Activated CD4-positive, alpha-beta T cell treated with anti-CD3 and anti-CD28 coated beads for 4 hours (primary cell): ENCODE results near the gene FBLN2.
"Not testable (repeated sequence)": the region's sequence is repeated elsewhere in the genome, so short reads cannot be mapped to it uniquely, and the experiment has no call there.

Source experiments
- DNase-seq, 2 donors: peaks; one replicate each; pipeline ENCODE4 v3.0.0-alpha.2; 2020

The FBLN2 gene

GRCh38 chr3:13514639-13515435 is 34.1 kb upstream of the FBLN2 start:
- DNase-seq, result no peak

- DNase-seq, result no peak
These were observed 32.9 kb upstream of the FBLN2 start for GRCh38 chr3:13515786-13516759.

GRCh38 chr3:13516760-13517135 is 32.2 kb upstream of the FBLN2 start:
- DNase-seq, result no peak

DNA sequence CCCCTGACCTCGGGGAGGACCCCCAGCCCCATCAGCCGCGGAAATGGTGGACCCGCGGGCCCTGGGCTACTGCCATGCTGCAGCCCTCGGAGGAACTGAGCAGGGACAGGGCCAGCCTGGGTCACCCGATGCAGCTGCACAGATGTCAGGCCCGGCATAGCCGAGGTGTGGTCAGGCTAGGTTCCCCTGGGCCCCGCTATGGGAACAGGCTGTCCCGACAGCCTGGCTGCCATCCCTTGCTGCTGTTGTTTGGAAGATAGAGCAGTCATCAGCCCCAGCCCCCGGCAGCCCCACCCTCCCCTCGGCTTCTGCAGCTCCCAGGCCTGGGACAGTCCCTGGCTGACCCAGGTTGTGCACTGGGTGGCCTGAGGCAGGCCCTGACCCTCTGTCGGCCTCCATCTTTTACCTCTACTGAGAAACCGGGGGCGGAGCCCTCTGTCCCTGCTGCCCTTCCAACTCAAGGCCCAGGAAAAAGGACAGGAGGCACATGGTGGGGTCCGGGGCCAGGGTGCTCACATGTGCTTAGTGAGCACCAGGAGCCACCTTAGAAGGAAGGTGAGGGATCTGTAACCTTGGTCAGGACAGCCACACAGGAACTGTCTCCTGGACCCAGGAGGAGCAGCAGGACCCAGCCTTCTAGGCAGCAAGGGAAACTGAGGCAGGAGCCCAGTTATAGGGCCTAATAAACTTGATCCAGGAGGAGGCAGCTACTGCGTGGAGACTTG is 31.5 kb upstream of the FBLN2 start:
- no peak for DNase-seq

GRCh38 chr3:13518516-13518953 is 30.4 kb upstream of the FBLN2 start:
- DNase-seq, result no peak

DNA sequence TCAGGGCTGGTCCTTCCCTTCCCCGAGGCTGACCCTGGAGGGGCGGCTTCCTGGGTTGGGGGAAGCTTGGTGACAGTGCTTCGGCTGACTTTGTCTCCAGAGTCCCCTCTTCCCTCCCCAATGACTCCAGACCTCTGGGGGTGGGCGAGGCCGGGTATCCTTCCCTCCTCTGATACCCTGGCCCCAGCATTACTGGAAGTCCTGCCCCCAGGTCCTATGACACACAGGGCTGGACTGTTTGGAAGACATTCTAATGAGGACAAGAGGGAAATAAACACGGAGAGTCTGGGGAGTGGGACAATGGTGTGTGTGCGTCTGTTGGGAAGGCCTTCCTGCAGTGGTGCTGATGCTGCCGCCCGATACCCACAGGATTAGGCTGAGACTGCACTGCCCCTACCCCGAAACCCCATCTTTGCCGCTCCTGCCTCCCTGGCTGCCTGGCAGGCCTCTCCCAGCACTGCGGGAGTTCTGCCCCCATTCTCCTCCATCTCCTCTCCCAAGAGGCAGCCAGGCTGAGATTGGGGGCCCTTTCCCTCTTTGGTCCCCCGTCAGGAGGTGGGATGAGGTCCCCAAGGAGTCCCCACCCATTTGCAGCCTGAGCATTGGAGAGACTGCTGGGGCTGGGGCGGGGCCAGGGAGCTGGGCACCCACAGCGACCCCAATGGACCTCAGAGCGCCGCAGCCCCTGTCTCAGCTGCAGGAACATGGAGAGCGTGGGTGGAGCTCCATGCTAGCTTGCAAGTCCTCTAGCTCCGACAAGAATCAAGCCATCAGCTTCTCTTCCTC is 29.7 kb upstream of the FBLN2 start:
- DNase-seq, result no peak

- no peak for DNase-seq
These were observed 28.5 kb upstream of the FBLN2 start for GRCh38 chr3:13520326-13520880.

- no peak for DNase-seq
These were observed 27.6 kb upstream of the FBLN2 start for GRCh38 chr3:13521309-13521708.

GRCh38 chr3:13521749-13522148 is 27.2 kb upstream of the FBLN2 start:
- DNase-seq, result not testable (repeated sequence)

DNA sequence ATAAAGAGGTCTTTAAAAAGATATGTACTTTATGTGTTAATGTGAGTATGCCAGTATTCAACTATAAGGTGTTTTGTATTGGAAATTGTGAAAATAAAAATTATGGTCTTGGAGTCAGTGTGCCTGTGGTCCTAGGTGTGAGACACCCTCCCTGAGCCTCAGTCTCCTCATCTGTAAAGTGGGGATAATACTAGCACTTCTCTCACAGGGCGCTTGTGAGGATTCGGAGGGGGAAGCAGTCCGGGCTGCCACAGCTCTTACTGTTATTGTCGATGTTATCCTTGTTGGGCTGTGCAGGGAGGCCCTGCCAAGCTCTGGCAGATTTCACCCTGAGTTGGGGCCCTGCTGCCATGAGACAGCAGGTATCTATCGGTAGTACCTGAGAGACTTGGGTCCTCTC is 26.7 kb upstream of the FBLN2 start:
- no peak for DNase-seq

GRCh38 chr3:13524979-13525669 is 23.8 kb upstream of the FBLN2 start:
- no peak for DNase-seq

DNA sequence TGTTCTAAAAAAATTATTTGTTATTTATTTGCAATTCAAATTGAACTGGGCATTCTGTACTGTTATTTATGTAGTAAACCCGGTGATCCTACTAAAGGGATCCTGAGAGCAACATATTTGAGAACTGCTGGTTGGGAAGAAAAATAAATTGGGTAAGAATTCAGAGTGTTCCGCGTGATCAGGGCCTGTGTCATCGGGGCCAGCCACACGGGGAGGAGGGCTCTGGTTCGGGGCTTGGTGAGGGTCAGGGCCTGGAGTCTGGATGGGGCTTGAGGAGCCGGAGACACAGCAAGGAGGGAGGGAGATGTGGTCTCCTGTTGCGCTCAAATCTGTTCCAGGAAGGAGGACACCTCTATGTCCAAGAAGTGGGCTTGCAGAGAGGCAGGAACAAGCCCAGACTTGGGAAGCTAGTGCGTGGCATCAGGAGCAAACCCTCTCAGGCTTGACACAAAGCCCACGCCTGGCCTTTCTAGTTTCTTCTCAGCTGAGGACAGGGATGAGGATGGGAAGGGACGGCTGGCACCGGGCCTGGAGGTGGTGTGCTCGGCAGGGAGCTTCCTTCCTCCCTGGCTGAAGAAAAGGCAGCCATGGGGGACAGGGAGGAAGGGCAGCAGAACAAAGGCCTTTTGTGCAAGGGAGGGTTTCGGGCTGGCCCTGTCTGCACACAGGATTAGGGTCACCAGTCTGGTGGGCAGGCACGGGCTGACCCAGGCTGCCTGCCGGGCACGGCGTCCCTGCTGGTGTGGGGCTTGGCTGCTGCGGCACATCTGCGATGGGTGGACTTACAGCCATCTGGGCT is 22.9 kb upstream of the FBLN2 start:
- DNase-seq, result no peak

GRCh38 chr3:13526626-13526949 is 22.3 kb upstream of the FBLN2 start:
- DNase-seq, result no peak

DNA sequence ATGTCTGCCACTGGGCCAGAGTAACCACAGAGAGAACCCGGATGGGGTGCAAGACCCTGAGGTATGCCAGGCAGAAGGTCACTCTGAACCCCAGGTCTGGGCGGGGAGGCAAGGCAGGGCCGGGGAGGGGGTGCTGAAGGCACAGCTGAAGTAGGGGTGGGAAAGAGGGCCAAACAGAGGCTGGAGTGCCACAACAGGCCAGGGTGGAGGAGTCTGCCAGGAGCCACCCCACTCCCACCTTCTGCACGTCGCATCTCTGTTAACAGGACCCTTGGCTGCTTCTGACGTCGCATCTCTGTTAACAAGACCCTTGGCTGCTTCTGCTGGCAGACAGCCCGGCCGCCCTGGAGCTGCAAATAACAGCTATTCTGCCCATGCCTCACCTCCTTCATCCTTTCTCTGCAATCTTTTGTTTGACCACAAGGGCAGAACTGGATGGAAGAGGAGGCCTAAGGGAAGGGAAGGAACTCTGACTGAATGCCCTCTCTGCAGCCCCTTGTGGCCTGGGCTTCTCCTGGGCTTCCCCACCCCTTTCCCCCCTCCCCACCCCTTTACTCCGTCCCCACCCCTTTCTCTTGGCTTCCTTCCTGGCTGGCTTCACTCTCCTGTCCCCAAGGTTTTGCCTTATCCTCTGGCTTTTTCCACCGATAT is 20.6 kb upstream of the FBLN2 start:
- no peak for DNase-seq

DNA sequence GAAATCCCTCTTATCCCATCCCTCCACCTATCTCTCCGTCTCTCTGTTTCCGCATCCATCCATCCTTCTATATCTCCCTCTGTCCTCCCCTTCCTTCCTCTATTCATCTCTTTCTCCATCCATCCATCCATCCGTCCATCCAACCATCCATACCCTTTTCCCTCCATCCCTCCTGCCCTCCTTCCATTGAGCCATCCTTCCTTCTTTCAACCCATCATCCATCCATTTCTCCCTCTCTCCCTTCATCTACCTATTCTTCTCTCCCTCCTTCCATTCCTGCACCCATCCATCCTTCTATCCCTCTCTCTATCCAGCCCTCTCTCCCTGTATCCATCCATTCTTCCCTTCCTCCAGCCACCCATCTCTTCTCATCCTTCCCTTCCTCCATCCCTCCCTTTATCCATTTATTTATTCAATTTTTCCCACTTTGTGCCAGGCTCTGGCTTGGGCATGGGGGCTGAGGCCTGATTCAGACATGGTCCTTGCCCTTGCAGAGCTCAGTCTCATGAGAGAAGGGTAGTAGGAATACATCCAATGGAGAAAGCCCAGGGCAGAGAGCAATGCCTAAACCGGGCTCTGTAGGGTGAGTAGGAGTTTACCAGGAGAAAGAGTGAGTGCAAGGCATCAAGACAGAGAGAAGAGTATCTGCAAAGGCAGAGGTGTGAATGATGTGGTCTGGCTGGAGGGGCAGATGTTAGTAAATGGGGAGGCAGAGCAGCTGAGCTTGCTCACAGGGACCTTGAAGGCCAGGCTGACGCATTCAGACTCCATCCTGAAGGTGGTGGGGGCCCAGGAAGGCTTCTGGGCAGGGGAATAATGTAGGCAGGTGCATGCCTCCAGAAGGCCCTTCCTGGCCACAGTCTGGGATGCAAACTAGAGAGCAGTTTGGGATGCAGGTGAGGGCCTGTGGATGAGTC is 19.5 kb upstream of the FBLN2 start:
- DNase-seq, result no peak

DNA sequence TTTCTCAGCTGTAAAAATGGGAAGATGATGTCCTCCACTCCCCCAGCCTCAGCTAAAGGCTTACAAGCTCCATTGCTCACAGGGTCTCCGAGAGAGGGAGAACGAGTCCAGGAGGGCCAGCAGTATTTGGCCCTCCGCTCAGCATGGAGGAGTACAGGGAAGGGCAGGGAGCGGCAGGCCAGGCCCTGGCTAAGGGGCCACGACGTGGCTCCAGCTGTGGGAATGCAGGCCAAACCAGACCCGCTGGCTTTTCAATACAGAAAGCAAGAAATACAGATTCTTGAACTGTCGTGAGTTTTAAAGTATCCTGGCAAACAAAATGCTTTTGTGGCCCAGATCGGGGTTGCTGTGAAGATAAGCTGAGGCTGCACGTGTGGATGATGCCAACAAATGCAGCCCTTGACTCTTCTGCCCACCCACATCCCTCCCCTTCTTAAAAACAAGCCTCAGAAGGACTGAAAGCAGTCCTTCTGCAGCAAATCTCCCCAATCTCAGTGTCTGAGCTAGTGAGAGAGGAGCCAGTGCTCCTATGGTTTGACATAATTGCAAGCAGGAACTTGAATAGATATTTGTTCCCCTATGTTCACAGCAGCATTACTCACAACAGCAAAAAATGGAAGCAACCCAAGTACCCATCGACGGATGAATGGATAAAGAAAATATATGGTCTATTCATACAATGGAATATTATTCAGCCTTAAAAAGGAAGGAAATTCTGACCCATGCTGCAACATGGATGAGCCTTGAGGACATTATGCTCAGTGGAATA is 18.5 kb upstream of the FBLN2 start:
- no peak for DNase-seq

DNA sequence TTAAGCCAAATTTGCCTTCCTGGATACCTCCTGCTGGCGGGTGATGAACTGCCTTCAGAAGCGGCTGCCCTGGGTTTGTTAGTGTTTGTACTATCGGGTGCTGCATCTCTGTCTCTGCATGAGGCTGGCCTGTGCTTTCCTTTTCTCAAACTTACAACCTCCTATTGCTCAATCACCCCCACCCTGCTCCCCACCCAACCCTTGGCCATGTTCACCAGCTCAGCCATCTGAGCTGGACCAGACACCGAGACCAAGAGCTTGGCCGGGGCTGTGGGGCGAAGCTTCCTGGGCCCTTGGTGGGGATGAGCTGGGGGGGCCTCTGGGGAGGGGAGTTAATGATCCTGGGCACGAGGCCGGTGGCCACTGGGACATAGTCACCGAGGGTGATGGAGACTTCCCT is 16.8 kb upstream of the FBLN2 start:
- DNase-seq, result no peak

DNA sequence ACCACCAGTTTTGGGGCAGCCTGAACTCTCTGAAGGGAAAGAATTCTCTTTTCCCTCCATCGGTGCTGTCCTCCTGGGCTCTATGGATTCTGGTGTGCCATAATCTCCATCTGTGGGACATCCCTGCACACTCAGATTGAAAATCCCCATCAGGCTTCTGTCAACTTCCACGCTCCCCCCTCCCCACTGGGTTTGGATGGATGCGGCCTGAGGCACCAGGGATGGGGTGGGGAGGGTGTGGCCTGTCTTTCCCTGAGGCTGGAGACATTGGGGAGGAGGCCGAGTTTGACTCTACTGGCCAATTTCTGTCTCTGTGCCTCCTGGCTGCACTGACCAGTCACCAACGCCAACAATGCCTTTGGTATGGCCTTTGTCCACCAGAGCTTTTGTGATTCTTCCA is 16.3 kb upstream of the FBLN2 start:
- DNase-seq, result no peak
